Astrocyte (in vitro differentiated cells and primary cell): ENCODE results near the gene CSMD2.

Experiments used
- EZH2 ChIP-seq: IDR thresholded peaks from 2 replicates; pipeline ENCODE4 v1.6.1; 2012; ENCODE audit warnings: mild to moderate bottlenecking, low read length, inconsistent platforms; ENCODE audit not compliant: insufficient read depth
- TF ChIP-seq, protein P1 (sequence below): IDR thresholded peaks from 2 replicates; pipeline ENCODE4 v1.5.1; 2011; ENCODE audit warnings: low read depth, mild to moderate bottlenecking, inconsistent platforms, low read length, moderate library complexity; ENCODE audit not compliant: insufficient read depth

GRCh38 chr1:33576821-33577599, 588.0 kb downstream of the CSMD2 start:
- TF ChIP-seq, protein P1, sequence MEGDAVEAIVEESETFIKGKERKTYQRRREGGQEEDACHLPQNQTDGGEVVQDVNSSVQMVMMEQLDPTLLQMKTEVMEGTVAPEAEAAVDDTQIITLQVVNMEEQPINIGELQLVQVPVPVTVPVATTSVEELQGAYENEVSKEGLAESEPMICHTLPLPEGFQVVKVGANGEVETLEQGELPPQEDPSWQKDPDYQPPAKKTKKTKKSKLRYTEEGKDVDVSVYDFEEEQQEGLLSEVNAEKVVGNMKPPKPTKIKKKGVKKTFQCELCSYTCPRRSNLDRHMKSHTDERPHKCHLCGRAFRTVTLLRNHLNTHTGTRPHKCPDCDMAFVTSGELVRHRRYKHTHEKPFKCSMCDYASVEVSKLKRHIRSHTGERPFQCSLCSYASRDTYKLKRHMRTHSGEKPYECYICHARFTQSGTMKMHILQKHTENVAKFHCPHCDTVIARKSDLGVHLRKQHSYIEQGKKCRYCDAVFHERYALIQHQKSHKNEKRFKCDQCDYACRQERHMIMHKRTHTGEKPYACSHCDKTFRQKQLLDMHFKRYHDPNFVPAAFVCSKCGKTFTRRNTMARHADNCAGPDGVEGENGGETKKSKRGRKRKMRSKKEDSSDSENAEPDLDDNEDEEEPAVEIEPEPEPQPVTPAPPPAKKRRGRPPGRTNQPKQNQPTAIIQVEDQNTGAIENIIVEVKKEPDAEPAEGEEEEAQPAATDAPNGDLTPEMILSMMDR, result no peak
- TF ChIP-seq EZH2, result no peak
